ENCODE results near the gene NBR1.
"Not testable (repeated sequence)": the region's sequence is repeated elsewhere in the genome, so short reads cannot be mapped to it uniquely, and the experiment has no call there.

NBR1 gene

DNA sequence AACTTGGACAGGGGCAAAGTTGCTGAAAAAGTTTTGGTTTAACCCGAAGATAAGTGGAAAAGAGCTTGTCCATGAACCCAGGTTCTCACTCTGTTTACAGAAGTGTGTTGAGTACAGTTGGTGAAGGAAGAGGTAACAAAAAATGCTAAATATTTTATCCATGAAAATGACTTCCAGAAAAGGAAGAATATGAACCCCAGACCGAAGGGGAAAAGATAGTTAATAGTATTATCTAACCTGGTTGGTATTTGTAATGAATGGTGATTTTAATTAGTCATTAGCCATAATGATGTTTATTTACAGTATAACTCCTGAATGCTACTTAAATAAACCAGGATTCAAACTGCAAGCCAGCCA lies 40.1 kb downstream of the NBR1 start:
- in situ Hi-C loops (cut with MboI; ENCODE audit: low pct_unique_long_range_greater_than_20kb, low sequenced_read_pairs) = loop anchor here (25.0 kb wide), 1 partner anchor 101 kb away; no protein-coding TSS in a partner anchor
- no peak for DNase-seq

DNA sequence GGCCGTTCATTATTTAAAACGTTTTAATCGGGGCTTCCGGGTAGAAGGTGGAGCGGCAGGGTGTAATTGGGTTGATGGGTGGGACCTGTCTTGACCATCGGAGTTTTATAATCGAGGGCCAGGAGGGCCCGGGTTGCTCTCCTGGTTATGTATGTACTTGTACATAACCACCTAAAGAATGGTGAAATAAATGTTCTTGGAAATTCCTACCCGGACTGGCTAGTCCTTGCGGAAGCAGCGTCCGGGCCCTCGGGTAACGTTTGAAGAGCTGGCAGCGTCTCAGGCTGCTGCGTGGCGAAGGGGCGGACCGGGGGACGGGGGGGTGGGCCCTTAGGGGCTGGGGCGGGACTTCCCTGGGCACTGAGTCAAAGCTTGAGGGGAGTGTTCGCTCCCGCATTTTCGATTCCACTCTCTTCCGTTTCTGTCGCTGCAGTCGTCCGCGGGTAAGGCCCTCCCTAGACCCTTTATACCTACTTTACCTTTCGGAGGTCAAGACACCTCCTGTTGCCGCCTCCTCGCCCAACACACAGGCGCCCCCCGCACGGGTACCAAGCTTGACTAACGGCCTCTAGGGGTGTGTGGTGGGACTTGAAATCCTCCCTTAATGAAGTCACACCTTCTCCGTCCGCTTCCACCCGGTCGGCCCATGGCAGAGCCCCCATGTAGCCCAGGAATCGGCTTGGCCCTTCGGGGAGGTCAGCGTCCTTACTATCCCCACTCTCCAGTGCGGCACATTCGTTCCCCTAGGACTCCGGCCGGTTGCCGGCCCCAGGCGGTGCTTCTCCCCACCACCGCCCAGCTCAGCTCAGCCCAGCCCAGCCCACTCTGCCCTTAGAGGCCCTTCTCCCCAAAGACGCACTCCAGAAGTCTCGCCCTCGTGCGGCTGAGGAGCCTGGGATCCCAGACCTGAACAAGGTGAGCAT lies 40.7 kb downstream of the NBR1 start, which contains the start of gene TMEM106A:
TSS of gene TMEM106A (plus strand) at position 396 of the 923 bp plus-strand sequence. CDS start 1,167 bp downstream, outside the sequence.
- DNase-seq = peak; percentile 81

DNA sequence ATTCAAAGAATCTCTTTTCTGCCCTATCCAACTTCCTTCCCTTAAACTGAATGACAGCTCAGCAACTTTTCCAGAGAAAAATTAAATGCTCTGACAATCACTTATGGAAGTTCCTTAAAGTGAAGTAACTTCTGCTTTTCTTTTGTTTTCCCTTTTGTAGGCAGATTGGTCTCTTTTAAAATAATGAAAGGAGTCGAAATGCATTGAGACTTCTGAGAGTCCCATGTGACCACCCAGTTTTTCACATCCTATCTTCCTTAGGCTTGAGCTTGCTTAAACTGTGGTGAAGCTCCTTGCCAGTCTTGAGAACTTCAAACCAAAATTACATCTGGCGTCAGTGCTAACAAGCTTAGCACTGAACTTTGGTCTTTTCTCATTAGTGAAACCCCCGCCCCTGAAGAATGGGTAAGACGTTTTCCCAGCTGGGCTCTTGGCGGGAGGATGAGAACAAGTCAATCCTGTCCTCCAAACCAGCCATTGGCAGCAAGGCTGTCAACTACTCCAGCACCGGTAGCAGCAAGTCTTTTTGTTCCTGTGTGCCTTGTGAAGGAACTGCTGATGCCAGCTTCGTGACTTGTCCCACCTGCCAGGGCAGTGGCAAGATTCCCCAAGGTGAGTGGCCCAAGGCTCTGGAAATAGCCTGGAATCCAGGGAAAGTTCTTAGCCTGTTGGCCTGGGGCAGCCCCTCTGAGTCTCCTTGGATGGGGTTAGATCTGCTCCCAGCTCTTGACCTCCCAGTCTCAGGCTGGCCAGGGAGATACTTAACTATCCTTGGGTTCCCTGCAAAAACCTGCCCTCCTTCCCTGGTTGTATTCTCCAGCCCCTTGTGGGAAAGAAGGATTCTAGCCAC lies 41.9 kb downstream of the NBR1 start:
- in situ Hi-C loops (cut with MboI; ENCODE audit: low pct_unique_long_range_greater_than_20kb, low sequenced_read_pairs) = loop anchor here (25.0 kb wide), 1 partner anchor 99 kb away; no protein-coding TSS in a partner anchor
- DNase-seq = peak; percentile 70

More for the DNA sequence above, 40.7 kb downstream of the NBR1 start, which contains the start of gene TMEM106A:
- in situ Hi-C loops (cut with MboI; ENCODE audit: low pct_unique_long_range_greater_than_20kb, low sequenced_read_pairs) = loop anchor here (25.0 kb wide), 1 partner anchor 101 kb away; no protein-coding TSS in a partner anchor

DNA sequence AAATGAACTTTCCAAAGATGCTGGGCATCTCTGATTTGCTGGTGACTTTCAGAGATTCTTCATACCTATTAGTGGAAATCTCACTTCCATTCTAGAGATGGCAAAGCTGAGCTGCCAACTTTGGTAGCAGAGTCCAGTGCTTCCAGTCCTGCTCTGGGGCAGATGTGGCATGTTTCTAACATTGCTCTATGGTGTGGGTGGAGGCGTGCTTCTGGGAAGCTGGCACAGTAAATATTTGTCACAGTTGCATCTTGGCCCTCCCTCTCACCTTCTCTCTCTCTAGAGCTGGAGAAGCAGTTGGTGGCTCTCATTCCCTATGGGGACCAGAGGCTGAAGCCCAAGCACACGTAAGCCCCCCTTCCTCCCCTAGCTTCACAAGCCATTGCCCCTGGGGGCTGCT lies 42.5 kb downstream of the NBR1 start:
- DNase-seq = no peak
- in situ Hi-C loops (cut with MboI; ENCODE audit: low pct_unique_long_range_greater_than_20kb, low sequenced_read_pairs) = loop anchor here (25.0 kb wide), 1 partner anchor 99 kb away; no protein-coding TSS in a partner anchor

DNA sequence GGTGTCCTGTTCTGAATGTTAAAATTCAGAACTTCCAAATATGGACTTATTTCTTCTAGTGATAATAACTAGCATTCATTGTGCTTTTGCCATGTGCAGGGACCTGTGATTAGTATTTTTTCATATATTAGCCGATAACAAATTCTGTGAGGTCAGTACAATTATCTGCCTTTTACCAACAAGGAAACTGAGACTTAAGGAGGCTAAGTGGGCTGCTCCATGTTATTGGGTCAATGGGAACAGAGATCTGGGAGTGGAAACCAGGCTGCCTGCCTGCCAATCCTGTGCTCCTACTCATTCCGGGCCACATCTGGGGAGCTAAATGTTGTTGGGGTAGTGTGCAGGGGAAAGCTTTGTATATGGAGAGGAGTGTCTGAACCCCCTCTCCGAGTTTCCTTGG lies 44.3 kb downstream of the NBR1 start:
- in situ Hi-C loops (cut with MboI; ENCODE audit: low pct_unique_long_range_greater_than_20kb, low sequenced_read_pairs) = loop anchor here (25.0 kb wide), 1 partner anchor 97 kb away; no protein-coding TSS in a partner anchor
- DNase-seq = no peak

DNA sequence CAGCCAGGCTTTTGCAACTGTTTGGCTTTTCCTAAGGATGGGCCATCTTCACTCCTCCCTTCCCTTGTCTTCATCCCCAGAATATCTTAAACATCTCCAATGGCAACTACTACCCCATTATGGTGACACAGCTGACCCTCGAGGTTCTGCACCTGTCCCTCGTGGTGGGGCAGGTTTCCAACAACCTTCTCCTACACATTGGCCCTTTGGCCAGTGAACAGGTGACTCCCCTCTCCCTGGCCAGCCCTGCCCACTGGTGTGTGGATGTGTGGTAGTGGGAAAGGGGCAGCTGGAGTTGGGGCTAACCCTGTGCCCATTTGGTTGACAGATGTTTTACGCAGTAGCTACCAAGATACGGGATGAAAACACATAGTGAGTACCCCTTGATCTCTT lies 45.4 kb downstream of the NBR1 start:
- no peak for DNase-seq
- in situ Hi-C loops (cut with MboI; ENCODE audit: low pct_unique_long_range_greater_than_20kb, low sequenced_read_pairs) = loop anchor here (25.0 kb wide), 1 partner anchor 96 kb away; no protein-coding TSS in a partner anchor

DNA sequence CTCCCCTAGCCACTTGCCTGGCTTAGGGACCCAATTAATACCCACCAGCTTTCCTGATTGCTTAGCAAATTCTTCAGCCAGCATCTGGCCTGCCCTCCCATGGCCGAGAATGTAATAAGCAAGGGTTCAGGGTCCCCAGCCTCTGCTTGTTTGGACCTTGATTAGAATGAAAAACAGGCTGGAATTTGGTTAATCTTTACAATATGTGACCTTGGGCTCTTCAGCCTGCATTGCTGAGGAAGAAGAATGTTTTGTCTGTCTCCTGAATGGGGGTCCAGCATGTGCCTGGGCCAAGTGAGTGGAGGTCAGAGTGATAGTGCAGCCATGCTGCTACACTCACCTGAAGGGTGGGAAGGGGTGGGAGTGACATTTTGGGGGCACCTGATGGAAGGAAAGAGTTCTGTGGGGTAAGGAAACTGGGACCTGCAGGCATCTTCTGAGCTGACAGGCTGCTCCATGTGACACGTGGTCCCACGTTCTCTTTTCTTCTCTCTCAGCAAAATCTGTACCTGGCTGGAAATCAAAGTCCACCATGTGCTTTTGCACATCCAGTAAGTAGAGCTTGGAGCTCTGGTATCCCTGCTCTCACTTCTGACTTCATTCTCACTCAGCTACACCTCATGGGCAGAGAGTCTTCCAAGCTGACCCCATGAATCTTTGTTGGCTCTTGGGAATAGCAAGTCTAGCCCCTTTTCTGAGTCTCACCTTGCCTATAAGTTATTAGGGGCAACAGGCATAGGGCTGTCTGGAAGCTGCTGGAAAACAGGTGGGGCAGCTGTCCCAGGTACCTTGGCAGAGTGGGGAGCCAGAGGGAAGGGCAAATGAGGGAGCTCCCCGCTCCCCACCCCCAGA lies 46.0 kb downstream of the NBR1 start:
- in situ Hi-C loops (cut with MboI; ENCODE audit: low pct_unique_long_range_greater_than_20kb, low sequenced_read_pairs) = loop anchor here (25.0 kb wide), 1 partner anchor 95 kb away; no protein-coding TSS in a partner anchor

DNA sequence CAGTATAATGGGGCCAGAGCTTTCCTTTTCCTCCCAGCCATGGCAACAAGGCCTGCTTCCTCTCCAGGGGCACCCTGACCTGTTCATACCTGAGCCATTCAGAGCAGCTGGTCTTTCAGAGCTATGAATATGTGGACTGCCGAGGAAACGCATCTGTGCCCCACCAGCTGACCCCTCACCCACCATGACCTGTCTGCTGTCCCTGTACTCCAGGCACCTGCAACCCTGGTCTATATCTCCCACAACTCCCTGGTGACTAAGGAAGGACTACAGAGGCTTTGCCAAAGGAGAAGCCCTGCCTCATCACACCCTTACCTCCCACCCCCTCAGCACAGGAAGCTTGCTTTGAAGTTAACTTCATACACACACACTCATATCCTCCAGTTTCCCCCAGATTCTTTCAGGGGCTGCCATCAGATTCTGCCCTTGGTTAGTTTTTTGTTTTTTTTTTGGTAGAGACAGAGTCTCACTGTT lies 46.6 kb downstream of the NBR1 start:
- DNase-seq = no peak
- in situ Hi-C loops (cut with MboI; ENCODE audit: low pct_unique_long_range_greater_than_20kb, low sequenced_read_pairs) = loop anchor here (25.0 kb wide), 1 partner anchor 95 kb away; no protein-coding TSS in a partner anchor

More for the DNA sequence above, 46.0 kb downstream of the NBR1 start:
- no peak for DNase-seq

DNA sequence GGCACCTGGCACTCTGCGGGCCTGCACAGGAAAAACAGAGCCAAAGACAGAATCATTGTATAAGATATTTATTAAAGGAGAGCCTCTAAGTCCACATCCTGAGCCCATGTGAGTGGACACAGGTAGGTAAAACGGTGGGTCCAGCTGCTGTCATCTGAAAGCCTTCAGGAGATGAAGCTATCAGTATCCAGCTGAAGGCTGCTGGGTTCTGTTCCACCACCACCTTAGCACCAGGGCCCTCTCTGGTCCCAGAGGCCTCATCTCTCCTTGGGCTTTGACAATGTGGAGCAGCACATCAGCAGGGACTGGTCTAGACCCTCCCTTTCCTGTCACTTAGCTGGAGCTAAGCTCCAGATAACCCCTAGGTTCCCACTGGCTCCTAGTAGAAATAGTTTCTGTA lies 48.0 kb downstream of the NBR1 start:
- in situ Hi-C loops (cut with MboI; ENCODE audit: low pct_unique_long_range_greater_than_20kb, low sequenced_read_pairs) = loop anchor here (25.0 kb wide), 1 partner anchor 93 kb away; no protein-coding TSS in a partner anchor

DNA sequence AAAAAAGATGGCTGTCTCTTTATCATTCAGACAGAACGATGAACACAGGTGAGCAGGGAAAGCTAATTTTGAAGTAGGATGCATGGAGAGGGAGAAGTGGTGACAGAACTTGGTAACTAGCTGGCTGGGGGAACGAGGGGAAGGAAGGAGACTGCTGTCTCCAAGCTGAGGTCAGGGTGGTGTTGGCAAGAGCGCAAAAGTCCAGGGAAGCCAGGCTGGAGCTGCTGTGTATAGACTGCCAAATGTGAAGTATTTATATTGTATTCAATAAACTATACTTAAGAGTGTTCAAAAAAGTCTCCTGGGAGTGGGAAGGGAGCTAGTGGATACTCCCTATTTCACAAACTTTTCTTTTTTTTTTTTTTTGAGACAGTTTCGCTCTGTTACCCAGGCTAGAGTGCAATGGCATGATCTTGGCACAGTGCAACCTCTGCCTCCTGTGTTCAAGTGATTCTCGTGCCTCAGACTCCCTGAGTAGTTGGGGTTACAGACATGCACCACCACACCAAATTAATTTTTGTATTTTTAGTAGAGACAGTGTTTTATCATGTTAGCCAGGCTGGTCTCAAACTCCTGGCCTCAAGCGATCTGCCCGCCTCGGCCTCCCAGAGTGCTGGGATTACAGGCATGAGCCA lies 48.8 kb downstream of the NBR1 start:
- no peak for DNase-seq
- in situ Hi-C loops (cut with MboI; ENCODE audit: low pct_unique_long_range_greater_than_20kb, low sequenced_read_pairs) = loop anchor here (25.0 kb wide), 1 partner anchor 92 kb away; no protein-coding TSS in a partner anchor

More for the DNA sequence above, 48.0 kb downstream of the NBR1 start:
- DNase-seq = no peak

DNA sequence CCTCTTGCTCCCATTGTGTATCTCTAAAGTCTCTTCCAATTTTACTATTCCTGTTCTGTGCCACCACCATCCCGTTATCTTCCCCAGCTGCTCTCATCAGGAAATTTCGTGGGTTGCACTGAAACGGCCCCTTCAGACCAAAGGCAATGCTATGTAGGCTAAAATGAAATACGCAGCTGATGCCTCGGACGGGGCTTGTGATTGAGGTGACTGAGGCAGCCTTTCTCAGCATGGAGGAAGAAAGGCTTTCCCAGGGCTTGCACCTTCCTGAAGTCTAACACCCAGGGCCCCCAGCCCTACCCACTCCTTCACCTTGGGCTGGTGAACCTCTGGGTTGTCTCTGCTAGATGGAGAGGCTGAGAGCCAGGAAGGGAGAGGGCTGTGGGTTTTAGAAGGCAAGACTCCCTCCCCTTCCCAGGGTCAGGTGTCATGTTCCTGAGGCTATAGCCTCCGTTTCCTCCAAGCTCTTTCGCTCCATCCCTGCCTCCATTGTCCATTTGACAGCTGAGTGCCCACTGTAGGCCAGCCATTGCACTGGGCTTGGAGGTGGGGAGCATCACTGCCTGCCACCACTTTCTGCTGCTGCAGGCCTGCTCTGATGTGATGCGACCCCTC lies 49.6 kb downstream of the NBR1 start:
- in situ Hi-C loops (cut with MboI; ENCODE audit: low pct_unique_long_range_greater_than_20kb, low sequenced_read_pairs) = loop anchor here (25.0 kb wide), 1 partner anchor 92 kb away; no protein-coding TSS in a partner anchor

DNA sequence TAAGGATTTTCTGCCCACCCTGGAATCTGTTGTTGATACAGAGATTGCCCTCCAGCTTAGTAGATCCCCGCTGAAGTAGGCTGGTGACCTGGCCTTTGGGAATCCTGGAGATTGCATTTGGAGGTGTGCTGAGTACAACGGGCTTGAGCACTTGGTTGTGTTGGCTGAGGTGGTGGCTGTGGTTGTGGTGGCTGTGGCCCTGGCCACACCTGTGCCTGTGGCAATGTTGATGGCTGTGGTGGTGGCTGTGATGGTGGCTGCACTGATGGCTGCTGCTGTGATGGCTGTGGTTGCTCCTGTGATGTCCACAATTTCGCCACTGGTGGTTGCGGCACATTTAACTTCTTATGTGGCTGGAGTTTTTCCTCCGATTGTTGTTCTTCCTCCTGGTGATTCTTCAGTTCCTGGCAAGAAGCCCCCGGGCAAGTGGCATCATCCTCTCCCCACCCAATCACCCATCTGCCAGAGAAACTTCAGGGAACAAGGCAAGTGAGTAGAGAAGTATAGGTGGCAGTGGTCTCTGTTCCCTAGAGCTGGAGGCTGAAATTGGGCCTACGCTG lies 53.2 kb downstream of the NBR1 start:
- in situ Hi-C loops (cut with MboI; ENCODE audit: low pct_unique_long_range_greater_than_20kb, low sequenced_read_pairs) = loop anchor here (25.0 kb wide), 1 partner anchor 88 kb away; no protein-coding TSS in a partner anchor
- DNase-seq = no peak

More for the DNA sequence above, 49.6 kb downstream of the NBR1 start:
- no peak for DNase-seq

DNA sequence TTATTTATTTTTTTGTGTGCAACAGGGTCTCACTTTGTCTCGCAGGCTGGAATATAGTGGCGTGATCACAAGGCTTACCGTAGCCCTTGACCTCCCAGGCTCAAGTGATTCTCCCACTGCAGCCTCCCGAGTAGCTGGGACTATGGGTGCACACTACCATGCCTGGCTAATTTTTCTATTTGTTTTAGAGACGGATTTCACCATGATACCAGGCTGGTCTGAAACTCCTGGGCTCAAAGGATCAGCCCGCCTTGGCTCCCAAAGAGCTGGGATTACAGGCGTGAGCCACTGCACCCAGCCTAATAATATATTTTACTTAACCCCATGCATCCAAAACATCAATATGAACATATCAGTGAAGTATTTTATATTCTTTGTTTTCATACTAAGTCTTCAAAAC lies 55.4 kb downstream of the NBR1 start:
- in situ Hi-C loops (cut with MboI; ENCODE audit: low pct_unique_long_range_greater_than_20kb, low sequenced_read_pairs) = no loop called here
- DNase-seq = no peak

DNA sequence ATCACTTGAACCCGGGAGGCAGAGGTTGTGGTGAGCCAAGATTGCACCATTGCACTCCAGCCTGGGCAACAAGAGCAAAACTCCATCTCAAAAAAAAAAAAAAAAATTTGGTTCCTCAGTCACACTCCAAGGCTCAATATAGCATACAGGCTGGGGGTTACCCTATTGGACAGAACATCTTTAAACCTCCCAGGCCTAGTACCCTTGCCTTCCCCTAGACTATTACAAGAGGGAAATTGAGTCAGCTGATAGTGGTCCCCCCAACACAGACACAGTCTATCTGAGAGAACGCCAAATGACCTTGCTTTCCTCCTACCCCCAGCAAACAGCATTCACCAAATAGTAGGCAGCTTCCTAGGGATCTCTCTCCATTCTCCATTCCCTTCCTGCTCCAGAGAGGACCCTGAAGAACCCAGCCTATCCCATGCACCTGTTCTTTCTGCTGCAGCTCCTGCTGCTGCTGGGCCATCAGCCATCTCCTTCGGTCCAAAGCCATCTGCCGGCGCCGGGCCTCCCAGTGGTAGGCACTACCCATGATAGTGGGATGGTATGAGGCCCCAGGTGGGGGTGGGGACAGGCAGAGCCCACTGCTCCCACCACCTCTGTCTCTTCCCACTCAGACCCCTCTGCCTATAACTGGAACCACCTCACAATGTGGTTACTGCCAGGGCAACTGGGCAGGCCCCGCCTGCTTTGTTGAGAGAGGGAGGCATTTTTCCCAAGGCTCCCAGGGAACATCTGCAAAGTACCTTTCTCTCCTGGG lies 57.2 kb downstream of the NBR1 start, which contains the start of gene CCDC200:
TSS of gene CCDC200 (minus strand) at position 604 of the 763 bp plus-strand sequence. CDS start at position 535, 69 bp downstream.
- in situ Hi-C loops (cut with MboI; ENCODE audit: low pct_unique_long_range_greater_than_20kb, low sequenced_read_pairs); DNase-seq: not testable (repeated sequence)

DNA sequence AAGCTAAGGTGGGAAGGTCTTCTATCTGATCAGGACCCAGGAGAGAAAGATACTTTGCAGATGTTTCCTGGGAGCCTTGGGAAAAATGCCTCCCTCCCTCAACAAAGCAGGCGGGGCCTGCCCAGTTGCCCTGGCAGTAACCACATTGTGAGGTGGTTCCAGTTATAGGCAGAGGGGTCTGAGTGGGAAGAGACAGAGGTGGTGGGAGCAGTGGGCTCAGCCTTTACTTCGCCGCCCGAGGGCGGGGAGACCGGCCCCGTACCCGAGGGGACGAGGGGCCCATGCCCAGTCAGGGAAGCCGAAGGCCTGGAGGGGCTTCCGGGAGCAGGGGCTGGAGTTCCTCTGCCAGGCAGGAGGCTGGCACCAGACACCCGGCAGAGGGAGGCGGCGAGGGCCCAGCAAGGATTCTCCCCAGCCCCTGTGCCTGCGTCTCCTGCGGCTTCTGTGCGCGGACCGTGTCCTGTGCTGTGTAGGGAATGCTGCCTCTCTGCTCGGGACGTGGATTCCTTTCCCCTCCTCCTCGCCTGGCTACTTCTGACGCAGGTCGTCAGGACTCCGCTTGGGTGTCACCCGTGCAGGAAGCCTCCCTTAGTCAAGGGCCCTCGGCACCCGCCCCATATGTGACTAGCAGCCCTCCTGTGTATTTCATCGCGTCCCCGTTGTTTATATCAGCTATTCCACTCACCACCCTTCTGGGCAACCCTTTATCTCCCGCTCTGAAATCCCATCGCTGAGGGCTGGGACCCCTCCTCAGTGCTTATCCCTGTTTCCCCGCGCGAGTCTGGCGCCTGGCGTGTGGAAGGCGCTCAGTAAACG lies 60.4 kb downstream of the NBR1 start:
- in situ Hi-C loops (cut with MboI; ENCODE audit: low pct_unique_long_range_greater_than_20kb, low sequenced_read_pairs); DNase-seq: not testable (repeated sequence)

Data from KBM-7 (cell line).